ENCODE results near the gene LONP1. TPM values are rescaled to one million over a fixed set of nuclear protein-coding genes. Genes with fewer than 3 reads are reported as not detected.

Gene LONP1
- total RNA-seq, 2 donors from 2014 or later = 34.8 to 40.4 TPM

DNA sequence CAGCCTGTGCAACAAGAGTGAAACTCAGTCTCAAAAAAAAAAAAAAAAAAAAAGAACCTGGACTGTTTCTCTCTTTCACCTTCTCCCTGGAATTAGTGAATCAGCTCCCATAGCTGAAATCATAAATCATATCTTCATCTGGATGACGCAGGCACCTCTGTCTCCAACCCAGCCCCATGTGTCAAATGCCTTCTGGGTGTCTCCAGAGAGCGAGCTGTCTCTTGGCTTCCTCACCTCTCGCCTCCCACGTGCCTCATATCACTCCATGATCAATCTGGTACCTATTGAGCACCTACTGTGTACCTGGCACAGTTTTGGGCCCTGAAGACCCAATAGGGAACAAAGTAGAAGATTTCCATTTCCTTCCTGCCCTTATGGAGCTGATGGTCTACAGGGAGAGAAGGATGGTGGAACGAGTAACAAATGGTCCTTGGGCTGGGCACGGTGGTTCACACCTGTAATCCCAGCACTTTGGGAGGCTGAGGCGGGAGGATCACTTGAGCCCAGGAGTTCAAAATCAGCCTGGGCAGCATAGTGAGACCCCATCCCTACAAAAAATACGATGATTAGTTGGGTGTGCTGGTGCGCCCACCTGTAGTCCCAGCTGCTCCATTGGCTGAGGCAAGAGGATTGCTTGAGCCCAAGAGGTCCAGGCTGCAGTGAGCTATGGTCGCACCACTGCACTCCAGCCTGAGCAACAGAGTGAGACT lies 36.6 kb downstream of the LONP1 start:
- DNase-seq (ENCODE audit: low spot score) = no peak
- intact Hi-C loops (cut with DNase I) = no loop called here

DNA sequence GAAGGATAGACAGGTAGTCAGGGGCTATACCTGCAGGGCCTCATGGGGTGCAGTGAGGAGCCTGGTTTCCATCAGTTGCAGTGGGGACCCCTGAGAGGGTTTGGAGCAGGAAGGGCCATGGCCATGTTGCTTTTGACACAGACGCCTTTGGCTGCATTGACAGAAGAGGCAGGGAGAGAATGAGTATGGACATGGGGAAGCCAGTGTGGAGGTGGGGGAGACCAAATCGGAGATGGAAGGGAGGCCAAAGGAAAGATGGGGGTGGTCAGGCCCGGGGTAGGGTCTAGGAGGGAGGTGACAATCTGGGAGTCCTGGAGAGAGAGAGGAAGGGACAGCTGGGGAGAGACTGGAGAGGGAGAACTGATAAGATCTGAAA lies 37.9 kb downstream of the LONP1 start:
- peak; percentile 50 for DNase-seq (ENCODE audit: low spot score)
- intact Hi-C loops (cut with DNase I) = no loop called here

DNA sequence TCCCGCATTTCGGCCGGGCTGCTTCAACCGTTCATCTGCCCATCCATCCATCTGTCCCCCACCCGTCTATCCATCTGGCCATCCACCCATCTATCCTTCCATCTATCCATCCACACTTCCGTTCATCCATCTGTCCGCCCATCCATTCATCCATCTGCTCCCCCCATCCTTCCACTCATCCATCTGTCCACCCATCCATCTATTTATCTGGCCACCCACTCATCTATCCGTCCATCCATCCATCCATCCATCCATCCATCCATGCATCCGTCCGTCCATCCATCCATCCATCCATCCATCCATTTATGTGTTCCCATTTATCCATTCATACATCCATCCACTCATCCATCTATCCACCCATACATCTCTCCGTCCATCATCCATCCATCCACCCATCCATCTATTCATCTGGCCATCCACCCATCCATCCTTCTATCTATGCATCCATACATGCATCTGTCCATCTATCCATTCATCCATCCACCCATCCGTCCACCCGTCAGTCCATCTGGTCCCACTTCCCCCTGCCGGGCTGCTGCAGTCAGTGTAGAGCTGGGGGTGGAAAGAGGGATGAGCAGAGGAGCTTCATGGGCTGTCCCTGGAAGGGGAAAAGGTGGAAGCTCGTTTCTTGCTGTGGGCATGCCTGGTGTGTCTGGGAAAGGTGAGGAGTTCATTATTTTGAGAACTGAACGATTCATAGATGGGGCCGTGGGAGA lies 38.4 kb downstream of the LONP1 start:
- intact Hi-C loops (cut with DNase I) = no loop called here
- DNase-seq (ENCODE audit: low spot score) = no peak

DNA sequence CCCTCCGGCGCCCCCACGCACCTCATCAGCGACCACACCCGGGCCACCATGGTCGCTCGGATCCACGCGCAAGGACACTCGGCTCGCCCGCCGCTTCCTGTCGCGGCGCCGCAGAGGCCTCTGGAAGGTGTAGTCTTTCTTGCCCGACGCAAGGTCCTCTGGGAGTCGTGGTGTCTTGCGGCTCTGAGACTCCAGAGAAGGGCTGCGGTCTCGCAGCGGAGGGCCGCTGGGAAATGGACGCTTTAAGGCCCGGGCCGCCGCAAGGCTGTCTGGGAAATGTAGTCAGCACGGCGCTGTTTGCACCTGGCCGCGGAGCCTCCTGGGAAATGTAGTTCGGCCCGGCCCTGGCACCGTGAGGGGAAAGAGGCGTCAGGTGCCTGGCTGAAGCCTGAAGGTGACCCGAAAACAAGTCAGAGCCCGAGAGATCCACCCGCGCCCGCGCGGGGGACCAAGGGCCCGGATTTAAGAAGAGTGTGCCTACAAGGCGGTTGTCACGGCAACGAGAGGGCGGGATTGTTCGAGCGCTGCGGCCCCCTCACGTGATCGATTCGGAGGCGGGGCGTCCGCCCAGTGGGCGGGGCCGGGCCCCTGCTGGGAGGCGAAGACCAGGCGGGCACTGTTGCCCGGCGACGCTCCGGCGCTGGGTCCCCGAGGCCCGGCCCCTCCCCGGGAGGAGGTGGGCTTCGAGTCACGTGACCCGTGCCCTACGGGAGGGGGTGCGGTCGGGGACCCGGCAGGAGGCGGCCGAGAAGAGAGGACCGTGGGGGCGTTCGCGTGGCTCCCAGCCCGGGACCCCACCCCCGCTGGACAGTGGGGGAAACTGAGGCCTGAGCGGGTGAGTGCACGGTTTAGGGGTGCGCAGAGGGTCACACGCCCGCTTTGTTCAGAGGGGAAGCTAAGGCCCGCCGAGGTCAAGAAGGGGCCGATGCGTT lies 39.2 kb downstream of the LONP1 start, which contains the start of the genes HSD11B1L and MICOS13:
TSS of gene HSD11B1L (plus strand) at position 591 of the 932 bp plus-strand sequence. CDS start 3,806 bp downstream, outside the sequence.
TSS of gene MICOS13 (minus strand) at position 80 of the 932 bp plus-strand sequence. CDS start at position 50, 30 bp downstream.
- intact Hi-C loops (cut with DNase I) = no loop called here
- peak; percentile 100 for DNase-seq (ENCODE audit: low spot score)

DNA sequence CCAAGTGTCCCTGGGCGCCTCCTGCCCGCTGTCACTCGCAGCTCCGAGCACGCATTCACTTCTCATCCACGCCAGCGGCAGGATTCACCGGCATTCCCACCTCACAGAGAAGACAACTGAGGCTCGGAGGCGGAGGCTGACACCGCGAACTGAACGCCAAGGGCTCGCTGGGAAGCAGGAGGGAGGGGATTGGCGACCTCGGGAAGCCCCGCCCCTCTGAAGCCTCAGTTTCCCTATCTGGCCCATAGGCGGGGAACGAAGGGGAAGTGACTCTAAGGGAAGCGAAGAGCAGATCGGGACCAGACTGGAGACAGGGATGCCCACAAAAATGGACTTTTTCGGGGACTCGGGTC lies 39.9 kb downstream of the LONP1 start:
- no peak for DNase-seq (ENCODE audit: low spot score)
- intact Hi-C loops (cut with DNase I) = no loop called here

DNA sequence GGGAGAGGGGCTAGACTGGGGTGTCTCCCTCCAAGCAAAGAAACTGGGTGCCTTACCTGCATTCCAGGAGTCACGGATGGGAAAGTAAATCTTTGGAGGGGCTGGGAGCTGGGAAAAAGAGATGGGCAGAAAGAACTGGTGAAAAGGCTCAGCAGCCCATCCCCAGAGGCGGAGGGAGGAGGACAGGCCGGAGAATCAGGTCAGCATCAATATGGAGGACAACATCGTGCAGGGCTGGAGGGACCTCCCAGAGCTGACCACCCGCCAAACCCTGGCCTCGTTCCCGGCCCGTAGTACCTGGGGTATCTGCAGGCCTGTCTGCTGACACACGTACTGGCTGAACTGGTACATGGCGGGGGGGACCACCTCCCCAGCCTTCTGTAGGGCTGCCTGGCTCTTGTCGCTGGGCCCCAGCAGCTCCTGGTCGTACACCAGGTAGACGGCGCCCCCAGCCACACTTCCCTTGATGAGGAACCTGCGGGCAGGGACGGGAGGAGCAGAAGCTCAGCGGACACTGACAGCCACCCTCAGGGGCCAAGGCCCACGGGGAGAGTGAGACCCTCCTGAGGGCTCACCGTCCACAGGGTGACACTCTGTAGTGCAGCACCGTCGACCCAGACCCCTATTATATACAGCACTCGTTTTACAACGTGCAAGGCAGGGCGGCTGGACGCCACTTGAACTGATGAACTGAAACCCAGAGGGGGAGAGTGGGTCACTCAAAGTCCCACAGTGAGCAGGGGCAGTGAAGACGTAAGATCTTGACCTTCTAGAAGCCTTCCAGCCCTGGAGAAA lies 40.5 kb downstream of the LONP1 start:
- no peak for DNase-seq (ENCODE audit: low spot score)
- intact Hi-C loops (cut with DNase I) = loop anchor here in 1 of 2 donors (5.0 kb wide), 1 partner anchor 1887 kb away; no protein-coding TSS in a partner anchor

DNA sequence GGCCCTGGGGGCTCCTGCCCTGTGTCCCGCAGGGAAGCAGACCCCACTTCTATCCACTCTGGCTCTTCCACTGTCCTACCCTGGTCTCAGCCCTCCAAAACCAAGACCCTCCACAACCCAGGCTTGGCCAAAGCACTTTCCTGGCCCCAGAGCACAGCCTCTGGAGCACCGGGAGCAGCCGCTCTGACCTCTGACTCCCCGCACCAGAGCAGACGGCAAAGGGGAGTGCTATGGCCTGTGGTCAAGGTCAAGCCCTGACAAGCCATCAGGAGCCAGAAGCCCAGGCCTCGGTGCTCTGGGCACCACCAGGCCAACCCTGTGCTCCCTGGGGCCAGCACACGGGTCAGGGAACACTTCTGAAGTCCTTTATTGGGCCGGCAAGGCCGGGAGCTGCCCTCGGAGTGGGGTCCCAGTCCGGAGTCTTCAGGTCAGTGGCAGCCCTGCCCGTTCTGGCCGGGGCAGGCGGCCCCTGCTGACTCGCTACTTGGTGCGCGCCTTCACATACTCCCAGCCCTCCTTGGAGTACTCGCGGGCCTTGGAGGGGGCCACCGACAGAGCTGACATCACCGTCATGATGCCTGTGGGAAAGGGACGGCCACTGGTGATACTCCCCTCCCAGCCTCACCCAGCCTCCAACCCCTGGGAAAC lies 41.8 kb downstream of the LONP1 start:
- DNase-seq (ENCODE audit: low spot score) = no peak
- intact Hi-C loops (cut with DNase I) = loop anchor here in 1 of 2 donors (5.0 kb wide), 1 partner anchor 1886 kb away; no protein-coding TSS in a partner anchor

DNA sequence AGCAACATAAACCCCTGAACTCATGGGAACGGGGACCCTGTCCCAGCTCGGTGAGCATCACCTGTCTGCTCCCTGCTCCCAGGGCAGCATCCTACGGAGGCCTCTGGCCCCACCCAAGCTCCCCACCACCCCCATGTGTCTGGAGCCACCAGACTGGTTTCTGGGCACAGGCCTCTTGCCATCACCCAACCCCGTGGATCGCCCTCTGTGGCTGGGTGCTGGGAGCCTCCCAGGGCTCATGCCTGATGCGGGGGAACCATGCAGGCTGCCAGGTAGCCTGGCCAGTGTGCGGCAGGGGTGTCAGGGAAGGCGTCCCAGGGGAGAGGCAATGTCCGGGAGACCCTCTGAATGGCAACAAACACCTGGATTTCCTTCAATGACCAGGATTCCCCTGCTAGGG lies 42.4 kb downstream of the LONP1 start:
- intact Hi-C loops (cut with DNase I) = loop anchor here in 1 of 2 donors (5.0 kb wide), 1 partner anchor 1885 kb away; no protein-coding TSS in a partner anchor
- DNase-seq (ENCODE audit: low spot score) = no peak

DNA sequence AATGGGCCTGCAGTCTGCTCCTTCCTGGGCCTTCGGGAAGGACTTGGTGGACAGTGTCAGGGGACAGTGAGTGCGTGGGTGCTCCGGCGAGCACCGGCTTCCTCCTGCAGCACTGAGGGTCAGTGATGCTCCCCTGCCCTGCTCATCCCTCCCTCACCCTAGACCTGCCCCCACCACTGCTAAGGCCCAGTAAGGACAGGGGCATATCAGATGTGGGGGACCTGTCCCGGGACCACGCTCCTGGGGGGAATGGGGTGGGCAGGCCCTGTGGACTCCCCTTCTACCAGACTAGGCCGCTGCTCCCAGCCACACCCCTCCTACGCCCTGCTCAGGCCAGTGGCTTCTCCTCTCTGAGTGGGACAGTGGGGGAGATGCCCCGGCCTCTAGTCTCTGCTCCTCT lies 42.8 kb downstream of the LONP1 start:
- no peak for DNase-seq (ENCODE audit: low spot score)
- intact Hi-C loops (cut with DNase I) = loop anchor here in 1 of 2 donors (5.0 kb wide), 1 partner anchor 1885 kb away; no protein-coding TSS in a partner anchor

DNA sequence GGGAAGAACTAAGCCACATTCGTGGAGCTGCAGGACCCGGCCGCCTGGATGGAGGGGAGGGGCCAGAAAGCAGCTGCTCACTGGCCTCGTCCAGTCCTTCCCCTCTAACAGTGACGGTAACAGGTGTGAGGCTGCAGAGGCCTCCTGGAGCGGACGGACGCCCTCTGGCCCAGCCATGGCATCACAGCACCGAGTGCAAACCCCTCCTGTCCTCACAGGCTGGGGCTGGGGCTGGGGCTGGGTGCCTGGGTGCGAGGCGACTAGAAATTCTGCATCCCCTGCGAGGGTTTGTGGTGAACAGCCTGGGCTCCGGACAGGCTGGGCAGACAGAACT lies 43.2 kb downstream of the LONP1 start:
- intact Hi-C loops (cut with DNase I) = loop anchor here in 1 of 2 donors (5.0 kb wide), 1 partner anchor 1884 kb away; no protein-coding TSS in a partner anchor

DNA sequence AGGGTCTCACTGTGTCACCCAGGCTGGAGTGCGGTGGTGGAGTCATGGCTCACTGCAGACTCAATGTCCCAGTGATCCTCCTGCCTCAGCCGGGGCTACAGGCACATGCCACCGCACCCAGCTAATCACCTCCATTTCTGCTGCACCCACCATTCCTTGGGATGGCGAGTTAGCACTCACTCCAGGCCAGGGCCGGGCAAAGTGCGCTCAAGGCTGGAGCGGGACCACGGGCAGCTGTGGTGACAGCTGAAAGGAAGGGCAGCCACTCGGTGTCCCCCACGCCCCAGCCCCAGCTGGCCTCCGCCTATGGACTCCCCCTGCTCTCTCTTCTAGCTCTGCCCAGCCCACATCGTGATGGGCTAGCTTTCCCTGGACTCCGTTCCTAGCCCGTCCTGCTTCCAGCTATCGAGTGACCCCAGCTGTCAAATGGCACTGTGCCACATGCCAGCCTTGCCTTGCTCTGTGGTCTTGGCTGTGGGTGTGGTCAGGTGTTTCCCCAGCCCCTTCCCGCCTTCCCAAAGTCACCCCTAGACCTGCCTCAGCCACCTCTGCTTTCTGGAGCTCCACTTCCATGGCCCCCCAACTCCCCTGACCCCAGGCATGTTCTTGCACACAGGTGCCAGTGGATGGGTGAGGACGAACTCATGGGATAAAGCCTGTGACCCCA lies 43.7 kb downstream of the LONP1 start:
- intact Hi-C loops (cut with DNase I) = loop anchor here in 1 of 2 donors (5.0 kb wide), 1 partner anchor 1884 kb away; no protein-coding TSS in a partner anchor
- DNase-seq (ENCODE audit: low spot score) = no peak

More for the DNA sequence above, 43.2 kb downstream of the LONP1 start:
- DNase-seq (ENCODE audit: low spot score) = no peak

DNA sequence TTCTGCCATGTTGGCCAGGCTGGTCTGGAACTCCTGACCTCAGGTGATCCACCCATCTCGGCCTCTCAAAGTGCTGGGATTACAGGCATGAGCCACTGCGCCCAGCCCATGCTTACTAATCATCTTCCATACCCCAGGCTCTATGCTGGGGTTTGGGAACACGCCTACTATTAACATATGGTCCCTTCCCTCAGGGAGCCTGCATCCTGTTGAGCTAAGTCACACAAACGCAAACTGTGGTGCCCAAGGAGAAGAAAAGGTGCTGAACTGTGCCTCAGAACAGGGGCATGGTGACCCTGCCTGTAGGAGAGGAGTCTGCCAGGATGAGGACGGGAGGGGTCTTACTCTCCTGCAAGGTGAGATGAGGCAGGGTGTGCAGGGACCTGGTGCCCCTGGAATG lies 45.2 kb downstream of the LONP1 start:
- intact Hi-C loops (cut with DNase I) = loop anchor here in 1 of 2 donors (5.0 kb wide), 1 partner anchor 1882 kb away; no protein-coding TSS in a partner anchor
- DNase-seq (ENCODE audit: low spot score) = no peak

DNA sequence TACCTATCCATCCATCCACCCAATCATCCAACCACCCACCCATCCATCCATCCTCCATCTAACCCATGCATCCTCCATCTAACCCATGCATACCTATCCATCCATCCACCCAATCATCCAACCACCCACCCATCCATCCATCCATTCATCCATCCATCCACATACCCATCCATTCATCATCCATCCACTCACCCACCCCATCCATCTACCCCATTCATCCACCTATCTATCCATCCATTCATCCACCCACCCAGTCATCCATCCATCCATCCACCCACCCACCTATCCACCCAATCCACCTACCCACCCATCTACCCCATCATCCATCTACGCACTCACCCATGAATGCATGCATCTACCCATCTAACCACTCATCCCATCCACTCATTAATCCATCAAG lies 46.2 kb downstream of the LONP1 start:
- intact Hi-C loops (cut with DNase I) = no loop called here
- no peak for DNase-seq (ENCODE audit: low spot score)

DNA sequence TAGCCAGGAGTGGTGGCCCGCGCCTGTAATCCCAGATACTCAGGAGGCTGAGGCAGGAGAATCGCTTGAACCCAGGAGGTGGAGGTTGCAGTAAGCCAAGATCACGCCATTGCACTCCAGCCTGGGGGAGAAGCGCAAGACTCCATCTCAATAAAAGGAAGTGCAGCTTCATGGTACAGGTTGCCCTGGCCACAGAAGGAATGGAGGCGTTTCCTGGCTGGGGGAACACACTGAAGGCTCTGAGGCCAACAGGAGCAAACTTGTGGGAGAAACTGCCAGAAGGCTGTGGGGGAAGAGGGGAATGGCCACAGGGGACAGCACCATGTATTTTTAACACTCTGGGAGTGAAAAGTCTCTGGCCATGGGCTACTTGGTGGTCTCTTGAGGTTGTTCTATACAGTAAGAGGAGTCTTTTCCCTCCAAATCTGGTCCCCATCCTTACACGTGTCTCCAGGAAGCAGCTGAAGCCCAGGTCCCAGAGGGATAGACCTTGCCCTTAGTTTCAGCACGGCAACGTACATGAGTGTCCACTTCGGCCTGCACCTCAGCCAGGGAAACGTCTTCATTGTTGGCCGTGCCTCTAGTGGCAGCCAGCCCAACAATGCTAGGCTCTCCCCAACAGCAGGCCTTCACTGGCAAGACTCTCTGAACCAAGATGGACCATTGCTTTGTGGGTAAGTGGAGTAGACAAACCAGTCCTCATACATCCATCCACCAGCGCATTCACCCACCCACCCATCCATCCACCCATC lies 47.1 kb downstream of the LONP1 start:
- DNase-seq (ENCODE audit: low spot score) = no peak
- intact Hi-C loops (cut with DNase I) = no loop called here

DNA sequence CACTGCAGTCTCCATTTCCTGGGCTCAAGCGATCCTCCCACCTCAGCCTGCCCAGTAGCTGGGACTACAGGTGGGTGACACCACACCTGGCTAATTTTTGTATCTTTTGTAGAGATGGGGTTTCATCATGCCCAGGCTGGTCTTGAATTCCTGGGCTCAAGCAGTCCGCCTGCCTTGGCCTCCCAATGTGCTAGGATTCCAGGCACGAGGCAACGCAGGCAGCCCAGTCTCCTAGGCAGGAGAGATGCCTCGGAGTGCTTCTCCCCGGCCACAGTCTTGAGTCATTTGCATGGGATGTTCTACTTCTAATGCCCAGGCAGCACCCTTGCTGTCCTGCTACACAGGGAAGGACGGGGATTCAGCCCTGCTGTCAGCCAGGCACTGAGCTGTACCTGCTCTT lies 48.3 kb downstream of the LONP1 start:
- intact Hi-C loops (cut with DNase I) = no loop called here

DNA sequence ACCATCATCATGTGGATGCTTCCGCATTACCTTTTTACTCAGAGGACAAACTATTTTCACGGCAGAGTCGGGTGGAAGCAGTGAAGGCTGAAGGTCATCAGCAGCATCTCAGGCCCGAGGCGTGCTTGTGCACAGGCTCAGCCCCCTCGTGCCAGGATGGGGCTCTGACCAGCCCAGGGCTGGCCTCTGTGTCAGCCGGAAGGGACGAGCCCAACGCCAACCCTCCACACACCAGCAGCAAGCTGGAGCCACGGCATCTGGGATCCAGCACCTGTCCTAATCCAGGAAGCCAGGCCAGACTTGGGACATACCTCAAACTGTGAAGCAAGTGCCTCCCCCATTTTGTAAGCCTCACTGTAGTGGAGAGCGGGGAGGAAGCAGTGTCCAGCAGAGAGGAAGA lies 50.7 kb downstream of the LONP1 start:
- intact Hi-C loops (cut with DNase I) = no loop called here

More for the DNA sequence above, 48.3 kb downstream of the LONP1 start:
- no peak for DNase-seq (ENCODE audit: low spot score)

DNA sequence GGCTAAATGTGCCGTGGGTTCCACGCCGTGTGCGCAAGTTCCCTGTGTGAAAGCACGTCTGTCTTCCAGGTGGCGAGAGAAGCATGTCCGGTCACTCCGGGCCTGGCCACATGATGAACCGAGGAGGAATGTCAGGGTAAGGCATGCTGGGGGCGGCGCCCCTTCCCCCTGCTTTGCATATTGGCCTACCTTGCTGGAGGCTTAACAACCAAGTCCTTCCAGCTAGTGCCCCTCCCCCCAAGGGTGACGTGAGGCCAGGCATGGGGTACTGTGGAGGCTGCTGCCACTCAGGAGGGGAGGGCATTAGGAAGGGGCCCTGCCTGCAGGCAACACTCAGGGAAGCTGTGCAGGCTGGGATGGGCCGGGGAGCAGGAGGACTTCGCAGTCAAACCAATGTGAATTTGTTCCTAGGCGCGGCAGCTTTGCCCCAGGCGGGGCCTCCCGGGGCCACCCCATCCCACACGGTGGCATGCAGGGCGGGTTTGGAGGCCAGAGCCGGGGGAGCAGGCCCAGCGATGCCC lies 52.1 kb downstream of the LONP1 start:
- intact Hi-C loops (cut with DNase I) = no loop called here
- DNase-seq (ENCODE audit: low spot score) = no peak

More for the DNA sequence above, 50.7 kb downstream of the LONP1 start:
- DNase-seq (ENCODE audit: low spot score) = no peak

Data from posterior vena cava (tissue), 2 donors.